GM19193 (cell line): ENCODE measurements around the gene AFAP1L1.

ENCODE experiments used
- POLR2A ChIP-seq: IDR thresholded peaks from 4 replicates; pipeline ENCODE4 v1.6.1; 2011; ENCODE audit not compliant: insufficient read depth, insufficient read length; ENCODE audit errors: extremely low read depth

The AFAP1L1 gene

GRCh38 chr5:149294872-149295829 lies 23.5 kb downstream of the AFAP1L1 start:
- TF ChIP-seq POLR2A: no peak

DNA sequence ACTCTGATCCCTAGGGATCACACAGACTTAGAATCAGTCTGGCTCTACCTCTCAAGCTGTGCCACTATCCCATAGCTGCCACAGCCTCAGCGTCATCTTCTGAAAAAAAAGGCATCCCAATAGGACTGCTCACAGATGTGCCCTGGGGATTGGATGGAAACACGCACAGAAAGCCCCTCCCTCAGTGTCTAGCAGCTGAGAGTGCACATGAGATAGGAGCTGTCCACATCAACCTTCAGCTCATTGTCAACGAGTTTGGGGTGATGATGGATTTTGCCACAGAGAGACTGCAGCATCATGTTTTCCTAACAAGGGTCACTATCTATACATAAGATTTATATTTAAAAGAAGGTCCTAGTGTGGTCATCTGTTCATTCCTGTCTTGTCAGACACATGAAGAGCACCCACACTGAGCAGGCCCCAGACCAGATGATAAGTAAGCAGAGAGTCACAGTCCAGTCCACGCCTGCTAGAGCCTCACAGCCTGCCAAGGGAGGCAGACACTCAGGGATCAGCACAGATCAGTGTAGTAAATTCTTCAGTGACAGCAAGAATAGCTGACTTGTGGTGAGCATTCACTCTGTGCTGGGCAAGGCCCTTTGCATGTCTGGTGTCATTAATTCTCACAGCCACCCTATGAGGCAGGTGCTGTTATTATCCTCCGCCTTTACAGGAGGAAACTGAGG lies 25.8 kb downstream of the AFAP1L1 start:
- no peak for TF ChIP-seq POLR2A

GRCh38 chr5:149298163-149298562 lies 26.5 kb downstream of the AFAP1L1 start:
- TF ChIP-seq POLR2A: no peak

- TF ChIP-seq POLR2A: no peak
Observed at GRCh38 chr5:149298842-149299404, 27.3 kb downstream of the AFAP1L1 start.

DNA sequence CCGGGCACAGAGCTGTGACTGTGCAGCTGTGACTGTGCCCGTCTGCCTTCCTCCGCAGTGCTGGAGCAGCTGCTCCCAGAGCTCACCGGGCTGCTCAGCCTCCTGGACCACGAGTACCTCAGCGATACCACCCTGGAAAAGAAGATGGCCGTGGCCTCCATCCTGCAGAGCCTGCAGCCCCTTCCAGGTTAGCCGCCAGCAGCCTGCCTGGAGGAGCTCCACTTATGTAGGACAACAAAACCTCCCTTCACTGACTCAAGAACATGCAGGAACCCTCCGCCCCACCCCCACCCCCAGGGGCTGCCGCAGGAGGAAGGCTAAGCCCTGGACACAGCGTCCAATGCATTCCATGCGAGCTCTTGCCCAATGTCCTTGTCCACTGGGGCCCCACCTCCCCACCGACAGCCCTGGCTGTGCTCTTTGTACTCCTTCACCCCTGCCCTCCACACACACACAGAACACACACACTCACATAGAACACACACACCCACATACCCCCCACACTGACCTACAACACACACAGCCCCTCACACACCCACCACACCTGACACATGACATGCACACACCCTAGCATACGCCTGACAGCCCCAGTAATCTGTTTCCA lies 27.9 kb downstream of the AFAP1L1 start:
- no peak for TF ChIP-seq POLR2A

- TF ChIP-seq POLR2A: no peak
Observed at GRCh38 chr5:149300441-149300840, 28.8 kb downstream of the AFAP1L1 start.

GRCh38 chr5:149301049-149301743 lies 29.5 kb downstream of the AFAP1L1 start:
- TF ChIP-seq POLR2A: no peak

- no peak for TF ChIP-seq POLR2A
Observed at GRCh38 chr5:149301744-149302380, 30.2 kb downstream of the AFAP1L1 start.

GRCh38 chr5:149302641-149303040 lies 31.0 kb downstream of the AFAP1L1 start:
- TF ChIP-seq POLR2A: no peak

DNA sequence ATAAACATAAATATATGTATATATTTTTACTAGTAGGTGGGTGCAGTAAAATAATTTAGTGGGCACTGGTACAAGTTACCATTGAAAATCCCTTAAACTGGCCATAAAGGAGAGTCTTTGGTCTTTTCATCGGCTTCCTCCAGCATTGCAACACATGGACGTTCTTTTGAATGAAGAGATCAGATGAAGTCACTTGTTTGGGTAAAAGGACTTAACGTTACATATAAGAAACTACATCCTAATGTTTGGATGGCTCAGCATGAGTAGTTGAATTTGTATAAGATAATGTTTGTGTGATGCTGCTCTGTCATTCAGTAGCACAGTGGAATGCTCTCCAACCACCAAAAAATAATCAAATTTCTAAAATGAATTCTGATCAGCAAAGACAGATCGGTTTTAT lies 31.6 kb downstream of the AFAP1L1 start:
- TF ChIP-seq POLR2A: no peak

DNA sequence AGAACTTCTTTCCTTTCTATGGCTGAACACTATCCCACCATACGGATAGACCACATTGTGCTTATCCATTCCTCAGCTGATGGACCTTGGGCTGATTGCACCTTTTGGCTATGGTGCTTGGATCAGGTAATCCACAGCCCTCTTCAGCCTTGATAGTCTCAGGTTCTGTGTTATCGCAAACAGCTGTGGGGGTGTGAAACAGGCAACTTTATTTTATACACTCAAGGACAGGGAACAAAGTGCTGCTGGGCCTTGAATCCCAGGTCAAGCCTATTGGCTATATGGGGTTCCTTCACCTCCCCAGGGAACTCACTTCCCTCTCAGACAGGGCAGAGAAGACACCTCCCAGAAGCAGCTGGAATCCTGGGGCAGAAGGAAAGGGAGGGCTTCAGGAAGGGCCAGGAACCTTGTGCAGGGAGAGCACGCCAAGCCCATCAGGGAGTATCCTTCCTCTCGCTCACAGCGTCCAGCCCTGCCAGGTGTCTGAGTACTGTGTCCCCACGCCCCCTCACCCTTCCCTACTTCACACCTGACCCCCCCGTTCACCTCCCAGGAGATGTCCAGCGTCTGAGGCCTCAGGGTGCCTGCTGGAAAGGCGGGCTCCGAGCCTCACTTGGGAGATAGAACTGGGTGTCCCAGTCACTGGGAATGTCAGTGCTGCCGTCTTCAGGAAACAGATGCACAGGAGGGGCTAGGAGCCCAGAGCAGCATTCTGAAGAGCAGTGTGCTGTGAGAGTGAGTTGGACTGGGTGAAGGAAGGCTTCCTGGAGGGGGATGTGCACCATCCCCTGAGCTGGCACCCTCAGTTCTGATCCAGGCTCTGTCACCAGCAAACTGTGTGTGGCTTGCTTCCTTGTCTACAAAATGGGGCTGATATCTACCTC lies 32.8 kb downstream of the AFAP1L1 start:
- TF ChIP-seq POLR2A: no peak

DNA sequence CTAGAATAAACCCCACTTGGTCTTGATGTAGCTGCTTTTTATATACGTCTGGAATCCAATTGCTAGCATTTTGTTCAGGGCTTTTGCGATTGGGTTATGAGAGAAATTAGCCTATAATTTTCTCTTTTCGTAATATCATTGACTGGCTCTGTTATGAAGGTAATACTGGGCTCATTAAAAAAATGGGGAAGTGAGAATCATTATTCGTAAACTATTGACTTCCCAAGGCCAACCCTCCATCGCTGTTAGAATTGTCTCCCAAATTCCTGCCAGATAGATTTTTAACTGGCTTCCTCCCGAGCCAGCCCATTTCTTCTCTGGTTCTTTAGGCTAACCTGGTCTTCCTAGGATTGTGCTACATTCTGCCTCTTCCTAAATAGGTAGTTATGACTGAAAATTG lies 37.7 kb downstream of the AFAP1L1 start:
- TF ChIP-seq POLR2A: no peak

GRCh38 chr5:149310488-149310887 lies 38.8 kb downstream of the AFAP1L1 start:
- no peak for TF ChIP-seq POLR2A
